GM19193 (cell line): ENCODE measurements around the gene MTF2.

Experiments used
- POLR2A ChIP-seq: IDR thresholded peaks from 4 replicates; pipeline ENCODE4 v1.6.1; 2011; ENCODE audit not compliant: insufficient read depth, insufficient read length; ENCODE audit errors: extremely low read depth

The MTF2 gene

GRCh38 chr1:93078203-93078602 lies 880 bp upstream of the MTF2 start:
- no peak for TF ChIP-seq POLR2A

GRCh38 chr1:93078638-93078985 lies 471 bp upstream of the MTF2 start:
- TF ChIP-seq POLR2A = no peak

- no peak for TF ChIP-seq POLR2A
Observed at GRCh38 chr1:93079685-93080141, 630 bp downstream of the MTF2 start.

GRCh38 chr1:93080179-93080823 lies 1.2 kb downstream of the MTF2 start:
- no peak for TF ChIP-seq POLR2A

GRCh38 chr1:93081716-93082115 lies 2.6 kb downstream of the MTF2 start:
- no peak for TF ChIP-seq POLR2A

GRCh38 chr1:93082313-93082712 lies 3.2 kb downstream of the MTF2 start:
- TF ChIP-seq POLR2A = no peak

- no peak for TF ChIP-seq POLR2A
Observed at GRCh38 chr1:93083979-93084378, 4.9 kb downstream of the MTF2 start.

- TF ChIP-seq POLR2A = no peak
Observed at GRCh38 chr1:93087532-93087931, 8.4 kb downstream of the MTF2 start.

- TF ChIP-seq POLR2A = no peak
Observed at GRCh38 chr1:93093332-93094006, 14.4 kb downstream of the MTF2 start.

- no peak for TF ChIP-seq POLR2A
Observed at GRCh38 chr1:93095804-93096585, 16.9 kb downstream of the MTF2 start.

GRCh38 chr1:93102142-93102541 lies 23.1 kb downstream of the MTF2 start:
- no peak for TF ChIP-seq POLR2A

- TF ChIP-seq POLR2A = no peak
Observed at GRCh38 chr1:93106226-93106625, 27.1 kb downstream of the MTF2 start.

GRCh38 chr1:93107395-93107794 lies 28.3 kb downstream of the MTF2 start:
- TF ChIP-seq POLR2A = no peak

GRCh38 chr1:93108335-93108734 lies 29.3 kb downstream of the MTF2 start:
- TF ChIP-seq POLR2A = no peak

- TF ChIP-seq POLR2A = no peak
Observed at GRCh38 chr1:93109578-93109977, 30.5 kb downstream of the MTF2 start.

GRCh38 chr1:93111065-93111464 lies 32.0 kb downstream of the MTF2 start:
- TF ChIP-seq POLR2A = no peak

- no peak for TF ChIP-seq POLR2A
Observed at GRCh38 chr1:93111561-93111960, 32.5 kb downstream of the MTF2 start.

- no peak for TF ChIP-seq POLR2A
Observed at GRCh38 chr1:93113127-93113526, 34.0 kb downstream of the MTF2 start.
